Muscle of arm (tissue), 14 donors: Measurements from ENCODE around the gene PFDN1. TPM values are rescaled to one million over a fixed set of nuclear protein-coding genes. Genes with fewer than 3 reads are reported as not detected.
"Not testable (repeated sequence)": the region's sequence is repeated elsewhere in the genome, so short reads cannot be mapped to it uniquely, and the experiment has no call there.

ENCODE experiments used
- DNase-seq: peaks from one replicate; pipeline ENCODE4 v3.0.0-alpha.2; 2013
- long read RNA-seq, 11 donors: transcript quantifications; one replicate each; lab custom pipeline, GENCODE V29; 2026
- polyA plus RNA-seq, 12 donors: library from polyadenylated mRNA; unstranded; fragments of 120-200 nt; gene quantifications; one replicate each; pipeline ENCODE4 v1.2.1, GENCODE V29; 2013; ENCODE audit not compliant: insufficient read length in 12 of 12

Gene PFDN1, protein sequence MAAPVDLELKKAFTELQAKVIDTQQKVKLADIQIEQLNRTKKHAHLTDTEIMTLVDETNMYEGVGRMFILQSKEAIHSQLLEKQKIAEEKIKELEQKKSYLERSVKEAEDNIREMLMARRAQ
- polyA plus RNA-seq: 10 to 100 TPM in 11 of 12 donors, not detected in 1; 65.4 to 93.6 (median 73.7) TPM
- long read RNA-seq, donor 1, transcript PFDN1-201 (4 exons, 1,352 nt): major isoform, 17 of 42 reads
- long read RNA-seq, donor 1, transcript PFDN1-202 (3 exons, 787 nt): minor isoform, 11 of 42 reads
- long read RNA-seq, donor 1, transcript PFDN1-203 (3 exons, 1,091 nt): minor isoform, 5 of 42 reads
- long read RNA-seq, donor 1, partial matches to known transcripts: 5 of 42 reads
- long read RNA-seq, donor 1, other reads (novel, unspliced or antisense): 0 of 42 reads
- long read RNA-seq, donor 2, transcript PFDN1-201 (4 exons, 1,352 nt): major isoform, 35 of 54 reads
- long read RNA-seq, donor 2, transcript PFDN1-203 (3 exons, 1,091 nt): minor isoform, 9 of 54 reads
- long read RNA-seq, donor 2, transcript PFDN1-202 (3 exons, 787 nt): minor isoform, 10 of 54 reads
- long read RNA-seq, donor 2, partial matches to known transcripts: 0 of 54 reads
- long read RNA-seq, donor 2, other reads (novel, unspliced or antisense): 0 of 54 reads
- long read RNA-seq, donor 3, transcript PFDN1-201 (4 exons, 1,352 nt): major isoform, 12 of 16 reads
- long read RNA-seq, donor 3, partial matches to known transcripts: 0 of 16 reads
- long read RNA-seq, donor 3, other reads (novel, unspliced or antisense): 0 of 16 reads
- long read RNA-seq, donor 4, transcript PFDN1-201 (4 exons, 1,352 nt): major isoform, 13 of 18 reads
- long read RNA-seq, donor 4, partial matches to known transcripts: 0 of 18 reads
- long read RNA-seq, donor 4, other reads (novel, unspliced or antisense): 0 of 18 reads
- long read RNA-seq, donor 5, transcript PFDN1-203 (3 exons, 1,091 nt): minor isoform, 11 of 54 reads
- long read RNA-seq, donor 5, transcript PFDN1-201 (4 exons, 1,352 nt): major isoform, 40 of 54 reads
- long read RNA-seq, donor 5, partial matches to known transcripts: 0 of 54 reads
- long read RNA-seq, donor 5, other reads (novel, unspliced or antisense): 0 of 54 reads
- long read RNA-seq, donor 6, transcript PFDN1-203 (3 exons, 1,091 nt): minor isoform, 5 of 20 reads
- long read RNA-seq, donor 6, transcript PFDN1-201 (4 exons, 1,352 nt): major isoform, 14 of 20 reads
- long read RNA-seq, donor 6, partial matches to known transcripts: 0 of 20 reads
- long read RNA-seq, donor 6, other reads (novel, unspliced or antisense): 0 of 20 reads
- long read RNA-seq, donor 7, transcript PFDN1-201 (4 exons, 1,352 nt): major isoform, 18 of 20 reads
- long read RNA-seq, donor 7, partial matches to known transcripts: 0 of 20 reads
- long read RNA-seq, donor 7, other reads (novel, unspliced or antisense): 0 of 20 reads
- long read RNA-seq, donor 8, transcript PFDN1-203 (3 exons, 1,091 nt): minor isoform, 6 of 44 reads
- long read RNA-seq, donor 8, transcript PFDN1-201 (4 exons, 1,352 nt): major isoform, 26 of 44 reads
- long read RNA-seq, donor 8, partial matches to known transcripts: 6 of 44 reads
- long read RNA-seq, donor 8, other reads (novel, unspliced or antisense): 0 of 44 reads
- long read RNA-seq, donor 9, transcript PFDN1-203 (3 exons, 1,091 nt): minor isoform, 6 of 30 reads
- long read RNA-seq, donor 9, transcript PFDN1-201 (4 exons, 1,352 nt): major isoform, 18 of 30 reads
- long read RNA-seq, donor 9, transcript PFDN1-202 (3 exons, 787 nt): minor isoform, 5 of 30 reads
- long read RNA-seq, donor 9, partial matches to known transcripts: 0 of 30 reads
- long read RNA-seq, donor 9, other reads (novel, unspliced or antisense): 0 of 30 reads
- long read RNA-seq, donor 10, transcript PFDN1-201 (4 exons, 1,352 nt): major isoform, 19 of 26 reads
- long read RNA-seq, donor 10, partial matches to known transcripts: 0 of 26 reads
- long read RNA-seq, donor 10, other reads (novel, unspliced or antisense): 0 of 26 reads
- long read RNA-seq, donor 11, transcript PFDN1-203 (3 exons, 1,091 nt): minor isoform, 7 of 34 reads
- long read RNA-seq, donor 11, transcript PFDN1-201 (4 exons, 1,352 nt): major isoform, 22 of 34 reads
- long read RNA-seq, donor 11, transcript PFDN1-202 (3 exons, 787 nt): minor isoform, 5 of 34 reads
- long read RNA-seq, donor 11, partial matches to known transcripts: 0 of 34 reads
- long read RNA-seq, donor 11, other reads (novel, unspliced or antisense): 0 of 34 reads

GRCh38 chr5:140302786-140303639 lies at the start of gene PFDN1:
Gene PFDN1, minus strand, starts transcription at chr5:140303101. Its CDS starts 28 bp downstream, at chr5:140303073.
- DNase-seq: peak; percentile 93

DNA sequence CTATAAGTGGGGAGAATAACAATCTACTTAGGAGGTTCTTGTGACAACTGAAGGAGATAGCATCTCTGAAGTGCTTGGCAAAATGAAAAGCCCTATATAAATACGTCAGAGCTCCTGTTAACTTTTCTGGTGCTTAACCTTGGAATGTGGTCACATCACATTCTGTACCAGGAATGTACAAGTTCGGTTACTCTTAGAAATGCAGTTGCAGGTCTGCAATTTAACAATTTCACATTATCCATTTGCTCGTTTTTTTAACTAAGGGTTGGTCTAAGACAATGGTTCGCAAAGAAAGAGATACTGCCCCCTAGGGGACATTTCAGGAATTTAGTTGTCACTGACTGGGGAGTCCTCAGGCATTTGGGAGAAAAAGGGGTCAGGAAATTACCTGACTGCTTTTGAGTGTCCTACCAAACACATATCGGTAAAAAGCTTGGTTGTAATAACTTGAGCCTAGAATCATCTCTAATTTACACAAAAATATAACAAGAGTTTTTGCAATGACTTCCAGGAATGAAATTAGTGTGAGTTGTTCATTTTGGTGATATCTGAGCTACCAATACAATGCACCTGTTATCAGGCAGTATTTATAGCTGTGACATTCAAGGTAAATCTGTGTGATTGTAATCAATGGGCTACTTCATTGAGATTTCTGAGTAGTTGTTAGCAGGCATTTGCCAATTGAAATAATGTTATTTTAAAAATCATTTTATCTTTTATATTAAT lies 48.9 kb upstream of the PFDN1 start:
- peak; percentile 74 for DNase-seq

DNA sequence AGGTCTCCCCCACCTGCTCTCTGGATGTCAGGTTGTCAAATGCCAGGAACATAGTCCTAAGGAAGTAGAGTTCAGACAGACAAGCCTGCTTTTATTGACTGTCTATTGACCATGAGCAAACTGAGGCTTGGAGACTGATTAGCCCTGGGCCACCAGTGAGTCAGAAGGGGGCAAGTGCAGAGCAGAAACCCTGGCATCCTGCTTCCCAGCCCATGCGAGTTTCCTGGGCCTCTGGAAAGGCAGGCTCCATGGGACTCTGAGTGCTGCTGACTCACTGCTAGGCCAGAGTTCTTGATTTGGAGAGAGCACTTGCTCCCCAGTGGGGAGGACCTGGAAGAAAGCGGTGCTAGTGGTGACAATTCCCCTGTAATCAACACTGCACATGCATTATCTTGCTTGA lies 46.3 kb upstream of the PFDN1 start:
- no peak for DNase-seq

- DNase-seq: no peak
Observed at GRCh38 chr5:140348104-140348503, 45.2 kb upstream of the PFDN1 start.

- no peak for DNase-seq
Observed at GRCh38 chr5:140347360-140347759, 44.5 kb upstream of the PFDN1 start.

DNA sequence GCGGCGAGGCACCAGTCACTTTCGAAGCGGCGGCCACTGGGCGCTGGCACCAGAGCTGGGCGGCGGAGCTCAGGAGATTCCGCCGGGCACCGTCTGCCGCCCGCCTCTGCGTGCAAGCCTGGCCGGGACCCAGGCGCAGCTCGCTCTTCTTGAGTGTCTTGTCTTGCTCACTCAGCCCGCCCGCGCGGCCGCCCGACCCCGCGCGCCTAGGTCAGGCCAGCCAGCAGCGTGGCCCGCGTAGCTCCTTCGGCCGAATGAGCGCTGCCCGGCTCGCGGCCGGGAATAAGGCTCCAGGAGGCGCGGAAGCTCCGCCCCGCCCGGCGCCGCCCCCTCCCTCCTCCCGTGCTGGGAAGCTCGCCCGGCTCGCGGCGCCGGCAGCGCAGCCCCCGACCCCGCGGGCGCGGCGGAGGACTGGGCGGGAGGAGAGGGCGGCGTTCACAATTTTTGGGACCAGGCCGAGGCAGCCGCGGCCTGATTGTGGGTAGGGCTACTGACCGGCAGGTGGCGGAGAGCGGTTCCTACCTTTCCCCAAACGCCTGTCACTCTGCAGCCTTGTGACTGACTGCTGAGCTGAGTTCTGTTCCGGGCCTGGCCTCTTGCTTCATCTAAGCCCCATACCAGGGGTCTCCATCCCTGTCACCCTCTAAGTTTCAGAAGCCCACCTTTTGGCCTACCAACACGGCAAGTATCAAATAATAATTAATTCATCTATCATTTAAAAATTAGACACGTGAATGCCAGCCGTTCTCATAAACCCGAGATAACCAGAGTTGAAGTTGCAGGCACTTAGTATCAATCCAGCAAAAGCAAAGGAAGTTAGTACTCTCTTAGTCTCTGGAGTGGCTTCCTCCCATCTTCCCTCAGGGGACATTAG lies 43.7 kb upstream of the PFDN1 start, which contains the start of gene HBEGF:
Gene HBEGF (minus strand): TSS at position 256 of the 874 bp plus-strand sequence. CDS start 275 bp downstream, outside the sequence.
- DNase-seq: peak; percentile 72

- peak; percentile 52 for DNase-seq
Observed at GRCh38 chr5:140345919-140346347, 43.0 kb upstream of the PFDN1 start.

GRCh38 chr5:140344683-140345423 lies 42.0 kb upstream of the PFDN1 start:
- no peak for DNase-seq

DNA sequence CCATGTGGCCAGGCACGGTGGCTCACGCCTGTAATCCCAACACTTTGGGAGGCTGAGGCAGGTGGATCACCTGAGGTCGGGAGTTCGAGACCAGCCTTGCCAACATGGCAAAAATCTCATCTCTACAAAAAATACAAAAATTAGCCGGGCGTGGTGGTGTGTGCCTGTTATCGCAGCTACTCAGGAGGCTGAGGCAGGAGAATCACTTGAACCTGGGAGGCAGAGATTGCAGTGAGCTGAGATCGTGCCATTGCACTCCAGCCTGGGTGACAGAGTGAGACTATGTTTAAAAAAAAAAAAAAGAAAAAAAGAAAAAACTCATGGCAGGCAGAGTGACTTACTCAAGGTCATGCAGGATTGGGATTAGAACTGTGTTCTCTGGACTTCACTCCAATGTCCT lies 40.9 kb upstream of the PFDN1 start:
- not testable (repeated sequence) for DNase-seq

DNA sequence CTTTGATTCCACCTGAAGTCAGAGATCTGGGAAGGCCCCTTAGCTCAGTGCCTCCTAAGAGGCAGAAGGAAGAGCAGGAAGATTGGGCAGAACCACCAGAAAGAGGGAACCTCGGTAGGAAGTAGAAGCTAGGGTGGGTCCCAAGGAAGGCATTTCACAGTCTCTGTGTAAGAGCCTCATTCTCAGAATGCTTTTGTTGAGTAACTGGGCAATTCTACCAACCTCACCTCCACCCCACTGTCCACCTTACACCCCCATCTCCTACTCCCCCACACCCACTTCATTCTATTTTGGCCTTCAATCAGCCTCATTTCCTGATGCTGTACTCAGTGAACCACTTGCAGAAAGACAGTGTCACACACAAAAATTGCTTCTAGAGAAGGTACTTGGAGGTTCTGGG lies 40.0 kb upstream of the PFDN1 start:
- no peak for DNase-seq

- DNase-seq: no peak
Observed at GRCh38 chr5:140342287-140342686, 39.4 kb upstream of the PFDN1 start.

GRCh38 chr5:140341591-140341990 lies 38.7 kb upstream of the PFDN1 start:
- no peak for DNase-seq

- DNase-seq: no peak
Observed at GRCh38 chr5:140340605-140341121, 37.8 kb upstream of the PFDN1 start.

- DNase-seq: no peak
Observed at GRCh38 chr5:140339636-140340035, 36.7 kb upstream of the PFDN1 start.

DNA sequence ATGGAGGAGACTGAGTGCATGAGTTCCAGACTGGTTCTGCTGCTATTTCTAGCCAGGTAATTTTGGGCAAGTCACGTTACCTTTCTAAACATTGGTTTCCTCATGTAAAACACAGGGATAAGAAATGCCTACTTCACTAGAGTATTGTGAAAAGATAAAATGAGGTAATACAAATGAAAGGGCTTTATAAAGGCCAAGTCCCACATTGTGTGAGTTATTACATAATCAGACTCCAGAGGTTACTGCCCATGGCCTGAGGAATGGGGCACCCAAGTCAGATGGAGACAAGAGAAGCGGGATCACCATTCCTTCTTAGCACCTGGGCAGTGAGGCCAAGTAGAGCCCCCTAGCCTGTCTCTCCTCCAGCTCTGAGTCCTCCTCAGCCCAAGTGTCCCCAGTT lies 36.0 kb upstream of the PFDN1 start:
- no peak for DNase-seq

- DNase-seq: no peak
Observed at GRCh38 chr5:140338336-140338735, 35.4 kb upstream of the PFDN1 start.
